22Rv1 (cell line): ENCODE measurements around the gene FHL2.

Source experiments
- ZFX ChIP-seq: fragments of 450-650 bp; IDR thresholded peaks from 2 replicates; pipeline ENCODE4 v1.6.1; 2017; ENCODE audit warnings: antibody characterized with exemption, borderline replicate concordance
- TF ChIP-seq, protein P1 (sequence below): fragments of 450-650 bp; IDR thresholded peaks from 2 replicates; pipeline ENCODE4 v1.5.1; 2017; ENCODE audit warnings: mild to moderate bottlenecking

DNA sequence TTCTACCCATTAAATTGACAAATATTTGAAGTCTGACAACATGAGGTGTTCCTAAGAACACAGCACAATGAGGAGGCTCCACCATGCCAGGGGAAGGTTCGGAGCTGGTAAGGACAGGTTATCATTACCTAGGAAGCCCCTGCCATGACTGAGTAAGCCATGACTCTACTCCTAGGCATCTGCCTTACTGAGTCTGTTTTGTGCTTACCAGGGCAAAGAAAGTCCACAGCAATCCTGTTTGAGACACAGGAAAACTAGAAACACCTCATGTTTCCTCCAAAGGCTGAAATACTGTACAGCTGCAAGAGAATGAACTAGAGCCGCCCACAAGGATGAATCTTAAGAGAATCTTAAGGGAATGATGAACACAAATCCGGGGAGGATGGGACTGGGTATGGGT, 80.9 kb downstream of the FHL2 start:
- TF ChIP-seq, protein P1, sequence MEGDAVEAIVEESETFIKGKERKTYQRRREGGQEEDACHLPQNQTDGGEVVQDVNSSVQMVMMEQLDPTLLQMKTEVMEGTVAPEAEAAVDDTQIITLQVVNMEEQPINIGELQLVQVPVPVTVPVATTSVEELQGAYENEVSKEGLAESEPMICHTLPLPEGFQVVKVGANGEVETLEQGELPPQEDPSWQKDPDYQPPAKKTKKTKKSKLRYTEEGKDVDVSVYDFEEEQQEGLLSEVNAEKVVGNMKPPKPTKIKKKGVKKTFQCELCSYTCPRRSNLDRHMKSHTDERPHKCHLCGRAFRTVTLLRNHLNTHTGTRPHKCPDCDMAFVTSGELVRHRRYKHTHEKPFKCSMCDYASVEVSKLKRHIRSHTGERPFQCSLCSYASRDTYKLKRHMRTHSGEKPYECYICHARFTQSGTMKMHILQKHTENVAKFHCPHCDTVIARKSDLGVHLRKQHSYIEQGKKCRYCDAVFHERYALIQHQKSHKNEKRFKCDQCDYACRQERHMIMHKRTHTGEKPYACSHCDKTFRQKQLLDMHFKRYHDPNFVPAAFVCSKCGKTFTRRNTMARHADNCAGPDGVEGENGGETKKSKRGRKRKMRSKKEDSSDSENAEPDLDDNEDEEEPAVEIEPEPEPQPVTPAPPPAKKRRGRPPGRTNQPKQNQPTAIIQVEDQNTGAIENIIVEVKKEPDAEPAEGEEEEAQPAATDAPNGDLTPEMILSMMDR: no peak
- no peak for TF ChIP-seq ZFX
